OCI-LY7 (cell line): ENCODE measurements around the gene TNS3. TPM values are rescaled to one million over a fixed set of nuclear protein-coding genes. Genes with fewer than 3 reads are reported as not detected.

Source experiments
- BruUV-seq: library from RNA; stranded (reverse); fragments of 400-500 nt; replicated peaks from 2 replicates; lab custom pipeline; 2021; lab: Mats Ljungman, UMichigan
- CTCF ChIA-PET: fragments of 300-600 bp; sonication (Branson Sonifier 250); formaldehyde crosslinking; loops from one replicate; lab custom pipeline; 2022; ENCODE audit warnings: antibody characterized with exemption; ENCODE audit not compliant: unreplicated experiment; lab: Charles Lee
- POLR2A ChIA-PET: fragments of 300-600 bp; sonication (Branson Sonifier 250); formaldehyde crosslinking; loops from one replicate; lab custom pipeline; 2022; ENCODE audit warnings: antibody characterized with exemption; lab: Charles Lee
- DNase-seq: peaks from one replicate; pipeline ENCODE4 v3.0.0-alpha.2; 2015; ENCODE audit warnings: low spot score
- H2AFZ ChIP-seq: fragments of 200-600 bp; sonication (generic), shearing (Covaris generic); 2 replicates; pipeline ENCODE4 v1.6.1; 2014; ENCODE audit warnings: mild to moderate bottlenecking, antibody characterized with exemption, low read length, moderate library complexity
- H3K27ac ChIP-seq: fragments of 200-600 bp; sonication (generic); 2 replicates; pipeline ENCODE4 v1.5.1; 2014; ENCODE audit warnings: mixed run types, low read depth, mild to moderate bottlenecking, moderate library complexity, low read length, inconsistent platforms; ENCODE audit not compliant: poor library complexity, severe bottlenecking
- H3K36me3 ChIP-seq: fragments of 200-600 bp; sonication (generic); 2 replicates; pipeline ENCODE4 v1.6.1; 2014; ENCODE audit warnings: mild to moderate bottlenecking, antibody characterized with exemption, low read length, moderate library complexity, mixed read lengths; ENCODE audit not compliant: insufficient read depth
- H3K4me1 ChIP-seq: fragments of 200-600 bp; sonication (generic); 2 replicates; pipeline ENCODE4 v1.5.1; 2014; ENCODE audit warnings: mild to moderate bottlenecking, low read length; ENCODE audit not compliant: insufficient read depth, poor library complexity, severe bottlenecking
- H3K4me2 ChIP-seq: fragments of 200-600 bp; sonication (generic); 2 replicates; pipeline ENCODE4 v1.6.1; 2014; ENCODE audit warnings: mild to moderate bottlenecking, low read length
- H3K4me3 ChIP-seq: fragments of 200-600 bp; sonication (generic); 2 replicates; pipeline ENCODE4 v1.5.1; 2014; ENCODE audit warnings: mild to moderate bottlenecking, low read depth, low read length; ENCODE audit not compliant: poor library complexity, severe bottlenecking
- H3K79me2 ChIP-seq: fragments of 200-600 bp; sonication (generic); 2 replicates; pipeline ENCODE4 v1.6.1; 2016; ENCODE audit warnings: low read depth, mild to moderate bottlenecking, low read length, moderate library complexity, mixed read lengths; ENCODE audit not compliant: insufficient read depth
- H3K9me2 ChIP-seq: fragments of 200-600 bp; sonication (generic); 2 replicates; pipeline ENCODE4 v1.6.1; 2016; ENCODE audit warnings: mild to moderate bottlenecking, low read length, mixed read lengths; ENCODE audit not compliant: insufficient read depth
- H3K9me3 ChIP-seq: fragments of 200-600 bp; sonication (generic); 2 replicates; pipeline ENCODE4 v1.6.1; 2014; ENCODE audit warnings: mild to moderate bottlenecking, mixed run types, low read length, mixed read lengths
- H4K20me1 ChIP-seq: fragments of 200-600 bp; sonication (generic); 2 replicates; pipeline ENCODE4 v1.6.1; 2014; ENCODE audit warnings: mild to moderate bottlenecking, antibody characterized with exemption, low read length, moderate library complexity, mixed read lengths; ENCODE audit not compliant: insufficient read depth
- EZH2phosphoT487 ChIP-seq: fragments of 200-600 bp; sonication (generic); IDR thresholded peaks from 2 replicates; pipeline ENCODE4 v1.6.1; 2018; ENCODE audit warnings: low read depth, borderline replicate concordance, mild to moderate bottlenecking, mixed run types, antibody characterized with exemption, low read length, moderate library complexity, mixed read lengths
- intact Hi-C: fragments of 100-400 bp; cut with micrococcal nuclease; formaldehyde crosslinking; loops from one replicate; pipeline ENCODE4 v1.10.0; 2022; ENCODE audit not compliant: unreplicated experiment
- total RNA-seq, 2 experiments: library from RNA; depleted of rRNA in 1 of 2; stranded (reverse); fragments of >200 nt in 1 of 2; shearing (Covaris generic) in 1 of 2; gene quantifications; 2 replicates each; pipeline ENCODE4 v1.2.3, GENCODE V29; 2014 to 2022
- TF ChIP-seq, protein P1 (sequence below): fragments of 200-600 bp; sonication (generic); conservative IDR thresholded peaks from 2 replicates; pipeline ENCODE4 v1.5.1; 2014; ENCODE audit warnings: mild to moderate bottlenecking, antibody characterized with exemption, low read length, moderate library complexity, mixed read lengths

TNS3 gene
- total RNA-seq, 2 experiments from 2014 or later, result 9.5 to 42.1 TPM

GRCh38 chr7:47447621-47448349 lies 134.1 kb downstream of the TNS3 start:
- Histone ChIP-seq H3K9me3 (no peaks in the 10 kb centered on the region), H3K79me2 (no peaks in the 10 kb centered on the region), H2AFZ (no peak overlapping the region), H3K36me3 (no peaks in the 10 kb centered on the region), H3K4me3 (no peak overlapping the region), H3K4me1 (peaks cover 3% of the 10 kb centered on the region), H3K27ac (no peak overlapping the region), H3K9me2 (no peaks in the 10 kb centered on the region), H3K4me2 (no peak overlapping the region), H4K20me1 (no peaks in the 10 kb centered on the region)
- POLR2A ChIA-PET, result interaction anchor here (0.7 kb wide), 1 partner anchor 222 kb away, joined by 5 read pairs; no protein-coding TSS in a partner anchor
- intact Hi-C loops, result no loop called here
- BruUV-seq, result no TSS peak
- DNase-seq, result no peak
- CTCF ChIA-PET, result interaction anchor here (0.6 kb wide), 2 partner anchors 231 to 266 kb away, joined by 3 read pairs; no protein-coding TSS in a partner anchor
- TF ChIP-seq EZH2phosphoT487, result no peak
- TF ChIP-seq, protein P1, sequence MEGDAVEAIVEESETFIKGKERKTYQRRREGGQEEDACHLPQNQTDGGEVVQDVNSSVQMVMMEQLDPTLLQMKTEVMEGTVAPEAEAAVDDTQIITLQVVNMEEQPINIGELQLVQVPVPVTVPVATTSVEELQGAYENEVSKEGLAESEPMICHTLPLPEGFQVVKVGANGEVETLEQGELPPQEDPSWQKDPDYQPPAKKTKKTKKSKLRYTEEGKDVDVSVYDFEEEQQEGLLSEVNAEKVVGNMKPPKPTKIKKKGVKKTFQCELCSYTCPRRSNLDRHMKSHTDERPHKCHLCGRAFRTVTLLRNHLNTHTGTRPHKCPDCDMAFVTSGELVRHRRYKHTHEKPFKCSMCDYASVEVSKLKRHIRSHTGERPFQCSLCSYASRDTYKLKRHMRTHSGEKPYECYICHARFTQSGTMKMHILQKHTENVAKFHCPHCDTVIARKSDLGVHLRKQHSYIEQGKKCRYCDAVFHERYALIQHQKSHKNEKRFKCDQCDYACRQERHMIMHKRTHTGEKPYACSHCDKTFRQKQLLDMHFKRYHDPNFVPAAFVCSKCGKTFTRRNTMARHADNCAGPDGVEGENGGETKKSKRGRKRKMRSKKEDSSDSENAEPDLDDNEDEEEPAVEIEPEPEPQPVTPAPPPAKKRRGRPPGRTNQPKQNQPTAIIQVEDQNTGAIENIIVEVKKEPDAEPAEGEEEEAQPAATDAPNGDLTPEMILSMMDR, result no peak

DNA sequence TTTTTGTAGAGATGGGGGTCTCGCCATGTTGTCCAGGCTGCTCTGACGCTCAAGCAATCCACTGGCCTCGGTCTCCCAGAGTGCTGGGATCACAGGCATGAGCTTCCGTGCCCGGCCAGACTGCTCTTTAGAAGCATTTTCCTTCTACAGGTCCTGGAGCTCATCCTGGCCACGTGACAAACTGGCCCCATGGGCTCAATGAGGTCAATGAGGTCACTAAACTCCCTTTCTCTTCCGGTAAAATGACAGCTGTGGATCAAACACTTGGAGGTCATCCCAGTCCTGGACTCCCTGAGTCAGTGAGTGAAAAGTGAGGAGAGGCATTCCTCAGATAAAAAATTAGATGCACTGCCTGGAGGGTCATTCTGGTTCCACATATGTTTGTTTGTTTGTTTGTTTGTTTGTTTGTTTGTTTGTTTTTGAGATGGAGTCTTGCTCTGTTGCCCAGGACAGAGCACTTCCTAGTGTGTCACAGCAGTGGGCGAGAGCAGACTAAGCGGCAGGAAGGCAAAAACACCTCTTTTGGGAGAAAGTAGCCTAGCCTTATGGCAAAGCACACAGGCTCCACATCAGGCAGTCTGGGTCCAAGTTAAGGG lies 134.9 kb downstream of the TNS3 start:
- TF ChIP-seq, protein P1, result no peak
- no peak for TF ChIP-seq EZH2phosphoT487
- intact Hi-C loops, result no loop called here
- no peaks in the 10 kb centered on the region for H3K79me2 ChIP-seq
- BruUV-seq, result no TSS peak
- no peaks in the 10 kb centered on the region for H4K20me1 ChIP-seq
- no peak overlapping the region for H3K4me3 ChIP-seq
- no peaks in the 10 kb centered on the region for H3K36me3 ChIP-seq
- H3K4me1 ChIP-seq, result peaks cover 3% of the 10 kb centered on the region
- DNase-seq, result no peak
- H2AFZ ChIP-seq, result no peak overlapping the region
- H3K27ac ChIP-seq, result no peak overlapping the region
- POLR2A ChIA-PET, result no interaction called here
- CTCF ChIA-PET, result interaction anchor here (0.8 kb wide), 1 partner anchor 181 kb away, joined by 3 read pairs; no protein-coding TSS in a partner anchor
- no peaks in the 10 kb centered on the region for H3K9me3 ChIP-seq
- H3K9me2 ChIP-seq, result no peaks in the 10 kb centered on the region
- H3K4me2 ChIP-seq, result no peak overlapping the region
